ENCODE measurements around the gene ZNF562.

Gene ZNF562

DNA sequence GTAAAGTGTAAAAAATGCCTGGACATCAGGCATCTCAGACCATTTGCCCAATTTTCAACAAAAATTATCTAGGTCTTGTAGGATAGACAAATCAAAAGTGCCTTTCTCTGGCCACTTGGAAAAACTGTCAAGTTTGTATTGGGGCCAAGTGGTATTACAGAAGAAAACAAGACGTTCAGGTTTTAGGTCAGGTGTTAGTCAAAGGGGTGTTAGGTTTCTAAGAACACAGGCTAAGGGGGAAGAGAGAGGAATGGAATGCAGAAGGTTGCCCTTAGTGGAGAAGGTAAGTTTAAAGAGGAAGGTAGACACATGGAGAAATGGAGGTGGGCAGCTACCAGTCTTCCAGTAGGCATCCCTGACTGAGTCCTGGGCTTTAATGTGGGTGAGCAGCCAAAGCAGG lies 33.9 kb downstream of the ZNF562 start:
- no peak for DNase-seq
- H3K27me3 ChIP-seq: no peaks in the 10 kb centered on the region
- intact Hi-C loops (cut with DNase I; ENCODE audit: low total_unique reads): no loop called here
- H3K27ac ChIP-seq: no peak overlapping the region
- no peaks in the 10 kb centered on the region for H3K9me3 ChIP-seq
- TF ChIP-seq CTCF (IDR thresholded peaks at IDR 0.05): no peak
- H3K4me3 ChIP-seq: no peak overlapping the region
- peaks cover 7 to 73% (median 34%) of the 10 kb centered on the region in 3 donors for H3K36me3 ChIP-seq
- H3K4me1 ChIP-seq: no peaks in the 10 kb centered on the region

GRCh38 chr19:9636018-9636417 lies 38.9 kb downstream of the ZNF562 start:
- TF ChIP-seq CTCF (IDR thresholded peaks at IDR 0.05): no peak
- no peak for DNase-seq
- Histone ChIP-seq H3K27me3 (no peaks in the 10 kb centered on the region), H3K9me3 (no peaks in the 10 kb centered on the region), H3K27ac (no peak overlapping the region), H3K4me3 (no peak overlapping the region), H3K36me3 (peaks cover 9 to 65% (median 41%) of the 10 kb centered on the region in 3 donors), H3K4me1 (no peaks in the 10 kb centered on the region)
- intact Hi-C loops (cut with DNase I; ENCODE audit: low total_unique reads): no loop called here

DNA sequence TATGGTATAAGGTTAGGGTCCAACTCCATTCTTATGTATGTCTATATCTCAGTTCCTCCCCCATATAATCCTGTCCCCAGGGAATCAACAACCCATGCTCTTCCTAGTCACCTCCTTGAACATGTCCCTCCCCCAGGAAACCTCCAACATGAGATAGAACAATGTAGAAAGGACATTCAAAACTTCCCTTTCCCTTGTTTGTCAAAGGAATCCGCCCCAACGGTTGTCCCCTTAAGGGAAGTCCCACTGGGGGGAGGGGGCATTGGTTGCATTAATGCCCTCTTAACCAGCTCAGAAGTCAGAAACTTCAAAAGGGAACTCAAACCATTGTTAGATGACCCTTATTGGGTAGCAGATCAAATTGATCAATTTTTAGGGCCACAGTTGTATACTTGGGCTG lies 47.0 kb downstream of the ZNF562 start:
- Histone ChIP-seq H3K9me3 (no peaks in the 10 kb centered on the region), H3K27ac (no peak overlapping the region), H3K36me3 (peaks cover 0 to 13% (median 9%) of the 10 kb centered on the region in 3 donors), H3K27me3 (no peaks in the 10 kb centered on the region), H3K4me1 (peaks cover 0 to 9% (median 0%) of the 10 kb centered on the region in 4 donors), H3K4me3 (no peak overlapping the region)
- TF ChIP-seq CTCF (IDR thresholded peaks at IDR 0.05): no peak
- no peak for DNase-seq
- intact Hi-C loops (cut with DNase I; ENCODE audit: low total_unique reads): loop anchor here (10.0 kb wide), 1 partner anchor 47 kb away; the partner anchor contains the start of gene ZNF562

DNA sequence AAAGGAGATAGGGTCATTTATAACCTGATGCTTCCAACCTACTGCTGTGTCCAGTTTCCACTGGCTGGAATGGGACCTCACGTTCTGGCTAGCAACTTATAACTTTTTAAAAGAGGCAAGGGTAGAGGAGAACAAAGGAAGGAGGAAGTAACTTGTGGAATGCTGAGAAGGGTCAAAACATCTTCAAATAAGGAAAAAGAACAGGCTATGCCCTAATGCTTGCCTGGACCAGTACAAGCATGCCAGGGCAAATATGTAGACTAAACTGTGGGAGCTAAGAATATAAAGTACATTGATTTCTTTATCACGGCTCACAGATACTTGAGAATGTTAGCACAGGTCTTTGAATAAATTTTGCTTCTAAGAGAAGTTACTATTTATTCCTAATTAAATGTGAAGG lies 52.4 kb downstream of the ZNF562 start:
- Histone ChIP-seq H3K4me3 (no peak overlapping the region), H3K4me1 (peaks cover 0 to 34% (median 16%) of the 10 kb centered on the region in 4 donors), H3K36me3 (peaks cover 15 to 20% (median 20%) of the 10 kb centered on the region in 3 donors), H3K9me3 (no peaks in the 10 kb centered on the region), H3K27me3 (no peaks in the 10 kb centered on the region), H3K27ac (peak overlapping the region; percentile 74 to 75)
- TF ChIP-seq CTCF (IDR thresholded peaks at IDR 0.05): no peak
- no peak for DNase-seq
- intact Hi-C loops (cut with DNase I; ENCODE audit: low total_unique reads): loop anchor here (5.0 to 10.0 kb wide), 2 partner anchors 52 to 310 kb away; partner anchors contain the start of gene ZNF562

DNA sequence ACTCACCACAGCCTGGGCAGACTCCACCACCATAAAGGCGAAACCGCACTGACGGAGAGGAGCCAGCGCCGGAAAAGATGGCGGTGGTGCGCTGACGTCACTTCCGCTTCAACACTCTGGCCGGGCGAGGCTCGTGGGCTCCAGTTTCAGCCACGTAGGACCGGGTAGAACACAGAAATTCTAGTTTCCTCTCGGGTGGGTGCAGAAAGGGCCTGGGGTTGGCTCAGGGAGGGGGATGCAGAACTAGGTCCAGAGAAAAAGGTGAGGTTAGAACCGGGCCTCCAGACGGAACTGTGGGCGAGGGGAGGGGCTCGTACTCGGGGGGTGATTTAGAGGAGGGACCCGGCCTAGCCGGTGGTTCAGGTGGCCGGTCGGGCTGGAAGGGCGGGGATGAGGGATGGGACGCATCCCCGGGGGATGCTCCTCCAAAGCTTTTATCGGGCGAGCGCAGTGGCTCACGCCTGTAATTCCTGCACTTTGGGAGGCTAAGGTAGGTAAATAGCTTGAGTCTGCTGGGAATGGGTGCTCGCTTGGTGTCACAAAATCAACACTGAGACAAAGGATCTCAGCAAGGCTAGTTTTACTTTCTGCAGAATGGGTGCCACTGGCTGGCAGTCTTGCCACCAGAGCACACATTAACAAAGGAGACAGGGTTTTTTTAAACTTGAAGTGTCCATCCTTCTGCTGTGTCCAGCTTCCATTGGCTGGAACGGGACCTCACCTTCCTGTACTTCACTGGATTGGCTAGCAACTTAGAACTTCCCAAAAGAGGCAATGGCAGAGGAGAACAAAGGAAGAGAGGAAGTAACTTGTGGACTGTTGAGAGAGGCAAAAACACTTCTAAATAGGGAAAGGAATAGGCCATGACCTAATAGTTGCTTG lies 53.5 kb downstream of the ZNF562 start, which contains the start of gene ZNF561:
Gene ZNF561, minus strand, starts transcription at position 77 of the 882 bp plus-strand sequence. CDS start 1,776 bp downstream, outside the sequence.
- intact Hi-C loops (cut with DNase I; ENCODE audit: low total_unique reads): loop anchor here (5.0 to 10.0 kb wide), 2 partner anchors 53 to 309 kb away; partner anchors contain the start of gene ZNF562

More for the DNA sequence above, 53.5 kb downstream of the ZNF562 start, which contains the start of gene ZNF561:
- Histone ChIP-seq H3K4me3 (peak within 1 kb of the TSS; percentile 57 to 73), H3K9me3 (no peaks in the 10 kb centered on the region), H3K36me3 (peaks cover 26 to 31% (median 31%) of the 10 kb centered on the region in 3 donors), H3K27ac (peak within 1 kb of the TSS; percentile 74 to 75), H3K4me1 (peaks cover 0 to 34% (median 16%) of the 10 kb centered on the region in 4 donors), H3K27me3 (no peaks in the 10 kb centered on the region)
- peak; percentile 79 to 91 for DNase-seq
- no peak for TF ChIP-seq CTCF (IDR thresholded peaks at IDR 0.05)
